ENCODE data around the gene ACER3. TPM values are rescaled to one million over a fixed set of nuclear protein-coding genes. Genes with fewer than 3 reads are reported as not detected.

The ACER3 gene
- total RNA-seq, 1 experiment from 2014 or later = 13.7 TPM

GRCh38 chr11:76824083-76824939 is 36.4 kb upstream of the ACER3 start:
- ChIA-PET POLR2A (interaction anchor here (0.5 kb wide), 1 partner anchor 219 kb away, joined by 5 read pairs; no protein-coding TSS in a partner anchor), CTCF (interaction anchor here (0.7 to 2.4 kb wide), 8 partner anchors 14 to 267 kb away, joined by 3 to 11 read pairs (median 4); no protein-coding TSS in a partner anchor)
- TF ChIP-seq EMX1 (CRISPR knock-in tag; IDR thresholded peaks at IDR 0.05) = no peak
- no peak for TF ChIP-seq ATF2 (CRISPR knock-in tag; IDR thresholded peaks at IDR 0.05; ENCODE audit: borderline replicate concordance, low read depth)
- Mint-ChIP-seq H3K27ac (no peak overlapping the region), H3K27me3 (ENCODE audit: low read depth) (no peaks in the 10 kb centered on the region), H3K4me3 (no peak overlapping the region), H3K9me3 (peaks cover 24% of the 10 kb centered on the region), H3K4me1 (peaks cover 15% of the 10 kb centered on the region), H3K36me3 (peaks cover 22% of the 10 kb centered on the region)
- peak; percentile 37 for ATAC-seq
- no peak for DNase-seq (ENCODE audit: low spot score)

DNA sequence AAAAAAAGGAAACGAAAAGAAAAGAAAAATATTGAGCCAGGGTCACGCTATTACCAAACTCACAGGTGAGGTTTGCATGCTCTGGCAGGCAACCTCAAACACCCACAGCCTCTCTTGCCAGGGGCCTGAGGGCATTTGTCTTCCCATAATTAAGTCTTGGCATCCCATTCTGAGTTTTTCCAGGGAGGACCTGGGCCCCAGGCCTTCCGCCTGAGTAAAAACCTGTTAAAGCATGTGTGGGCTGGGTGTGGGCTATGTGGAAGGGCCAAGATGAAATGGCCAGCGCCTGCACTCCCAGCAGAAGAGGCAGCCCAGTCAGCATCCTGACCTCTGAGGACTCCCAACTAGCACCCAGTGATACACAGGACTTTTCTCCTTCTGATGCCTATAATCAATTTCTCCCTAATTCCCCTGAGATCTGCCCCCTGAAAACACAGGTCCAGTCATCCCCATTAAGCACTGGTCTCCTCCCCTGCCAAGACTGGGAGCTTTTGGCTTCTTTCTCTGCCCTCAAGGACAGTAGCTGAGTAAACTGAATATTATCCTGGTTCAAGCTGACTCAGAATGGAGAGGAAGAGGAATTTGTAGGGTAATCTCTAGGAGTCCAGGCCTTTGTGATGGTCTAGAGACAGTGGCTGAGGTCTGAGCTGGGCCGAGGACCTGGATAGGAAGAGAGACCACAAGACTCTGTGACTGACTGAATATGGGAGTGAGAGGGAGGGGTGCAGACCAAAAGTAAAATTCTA is 35.6 kb upstream of the ACER3 start:
- DNase-seq (ENCODE audit: low spot score) (no peak), ATAC-seq (no peak)
- Mint-ChIP-seq H3K4me1 (peaks cover 11% of the 10 kb centered on the region), H3K4me3 (no peak overlapping the region), H3K27ac (no peak overlapping the region), H3K9me3 (peaks cover 23% of the 10 kb centered on the region), H3K27me3 (ENCODE audit: low read depth) (no peaks in the 10 kb centered on the region), H3K36me3 (peaks cover 15% of the 10 kb centered on the region)
- POLR2A ChIA-PET = no interaction called here
- CTCF ChIA-PET = interaction anchor here (0.7 to 2.4 kb wide), 4 partner anchors 17 to 266 kb away, joined by 3 to 11 read pairs (median 6); no protein-coding TSS in a partner anchor
- no peak for TF ChIP-seq ZNF396 (CRISPR knock-in tag; IDR thresholded peaks at IDR 0.05; ENCODE audit: borderline replicate concordance)
- TF ChIP-seq, protein P1, sequence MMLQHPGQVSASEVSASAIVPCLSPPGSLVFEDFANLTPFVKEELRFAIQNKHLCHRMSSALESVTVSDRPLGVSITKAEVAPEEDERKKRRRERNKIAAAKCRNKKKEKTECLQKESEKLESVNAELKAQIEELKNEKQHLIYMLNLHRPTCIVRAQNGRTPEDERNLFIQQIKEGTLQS (CRISPR knock-in tag; conservative IDR thresholded peaks at IDR 0.05) = no peak
- TF ChIP-seq ZBTB21 (CRISPR knock-in tag; IDR thresholded peaks at IDR 0.05; ENCODE audit: borderline replicate concordance) = no peak
- no peak for TF ChIP-seq NFATC4 (CRISPR knock-in tag; IDR thresholded peaks at IDR 0.05)
- TF ChIP-seq IRF1 (CRISPR knock-in tag; IDR thresholded peaks at IDR 0.05) = no peak
- TF ChIP-seq NR3C1 (CRISPR knock-in tag; conservative IDR thresholded peaks at IDR 0.05; ENCODE audit: low read depth) = no peak
- TF ChIP-seq NFYB (CRISPR knock-in tag; conservative IDR thresholded peaks at IDR 0.05; ENCODE audit: low read depth) = no peak
- no peak for TF ChIP-seq NFE2L1 (CRISPR knock-in tag; IDR thresholded peaks at IDR 0.05)
- TF ChIP-seq FOXJ3 (CRISPR knock-in tag; IDR thresholded peaks at IDR 0.05; ENCODE audit: borderline replicate concordance) = no peak
- TF ChIP-seq ATF2 (CRISPR knock-in tag; IDR thresholded peaks at IDR 0.05; ENCODE audit: borderline replicate concordance, low read depth) = no peak
- TF ChIP-seq ZNF121 (CRISPR knock-in tag; IDR thresholded peaks at IDR 0.05) = no peak
- no peak for TF ChIP-seq CREB1 (CRISPR knock-in tag; IDR thresholded peaks at IDR 0.05)
- TF ChIP-seq GTF2I (CRISPR knock-in tag; conservative IDR thresholded peaks at IDR 0.05) = no peak
- TF ChIP-seq, protein P2, sequence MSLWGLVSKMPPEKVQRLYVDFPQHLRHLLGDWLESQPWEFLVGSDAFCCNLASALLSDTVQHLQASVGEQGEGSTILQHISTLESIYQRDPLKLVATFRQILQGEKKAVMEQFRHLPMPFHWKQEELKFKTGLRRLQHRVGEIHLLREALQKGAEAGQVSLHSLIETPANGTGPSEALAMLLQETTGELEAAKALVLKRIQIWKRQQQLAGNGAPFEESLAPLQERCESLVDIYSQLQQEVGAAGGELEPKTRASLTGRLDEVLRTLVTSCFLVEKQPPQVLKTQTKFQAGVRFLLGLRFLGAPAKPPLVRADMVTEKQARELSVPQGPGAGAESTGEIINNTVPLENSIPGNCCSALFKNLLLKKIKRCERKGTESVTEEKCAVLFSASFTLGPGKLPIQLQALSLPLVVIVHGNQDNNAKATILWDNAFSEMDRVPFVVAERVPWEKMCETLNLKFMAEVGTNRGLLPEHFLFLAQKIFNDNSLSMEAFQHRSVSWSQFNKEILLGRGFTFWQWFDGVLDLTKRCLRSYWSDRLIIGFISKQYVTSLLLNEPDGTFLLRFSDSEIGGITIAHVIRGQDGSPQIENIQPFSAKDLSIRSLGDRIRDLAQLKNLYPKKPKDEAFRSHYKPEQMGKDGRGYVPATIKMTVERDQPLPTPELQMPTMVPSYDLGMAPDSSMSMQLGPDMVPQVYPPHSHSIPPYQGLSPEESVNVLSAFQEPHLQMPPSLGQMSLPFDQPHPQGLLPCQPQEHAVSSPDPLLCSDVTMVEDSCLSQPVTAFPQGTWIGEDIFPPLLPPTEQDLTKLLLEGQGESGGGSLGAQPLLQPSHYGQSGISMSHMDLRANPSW (CRISPR knock-in tag; conservative IDR thresholded peaks at IDR 0.05; ENCODE audit: low read depth) = no peak
- no peak for TF ChIP-seq IRF2 (CRISPR knock-in tag; IDR thresholded peaks at IDR 0.05; ENCODE audit: borderline replicate concordance, low read depth)
- no peak for TF ChIP-seq JUN (CRISPR knock-in tag; IDR thresholded peaks at IDR 0.05)

All from WTC11 (cell line).